Natural killer cell (primary cell): Measurements from ENCODE around the gene HBD. TPM values are rescaled to one million over a fixed set of nuclear protein-coding genes. Genes with fewer than 3 reads are reported as not detected.

Source experiments
- ATAC-seq, 3 donors: fragments of 150-1000 bp in 2 of 3; fragments of 200-7000 bp in 1 of 3; cut with Tn5 transposase; 1 replicate in 1 of 3; 2 replicates in 2 of 3; pipeline ENCODE4 v1.10.0; 2021; ENCODE audit warnings: mild to moderate bottlenecking in 2 of 3, moderate library complexity in 2 of 3
- DNase-seq, 2 donors: peaks; one replicate each; pipeline versions ENCODE4 v3.0.0 to v3.0.0-alpha.2; 2013 to 2021; ENCODE audit warnings: mixed read lengths in 1 of 2
- H3K27ac ChIP-seq: one replicate; pipeline ENCODE4 v1.5.1; 2013; ENCODE audit warnings: mild to moderate bottlenecking, low read length
- H3K27me3 ChIP-seq: one replicate; pipeline ENCODE4 v1.6.1; 2013; ENCODE audit warnings: low read length; ENCODE audit not compliant: control insufficient read depth, insufficient read depth
- H3K36me3 ChIP-seq: one replicate; pipeline ENCODE4 v1.6.1; 2013; ENCODE audit warnings: low read length; ENCODE audit not compliant: control insufficient read depth, insufficient read depth
- H3K4me1 ChIP-seq: one replicate; pipeline ENCODE4 v1.6.1; 2013; ENCODE audit warnings: low read length; ENCODE audit not compliant: control insufficient read depth, insufficient read depth
- H3K4me3 ChIP-seq: one replicate; pipeline ENCODE4 v1.5.1; 2013; ENCODE audit warnings: low read length
- H3K9me3 ChIP-seq: one replicate; pipeline ENCODE4 v1.6.1; 2013; ENCODE audit warnings: low read length; ENCODE audit not compliant: control insufficient read depth, insufficient read depth
- H3K27ac Mint-ChIP-seq, 2 donors: one replicate each; pipeline ENCODE4 v1.8.0; 2022; ENCODE audit warnings: mild to moderate bottlenecking in 2 of 2, mixed read lengths in 2 of 2, moderate library complexity in 1 of 2
- H3K27me3 Mint-ChIP-seq, 2 donors: one replicate each; pipeline ENCODE4 v1.8.0; 2022; ENCODE audit warnings: low read depth in 2 of 2, mixed read lengths in 2 of 2
- H3K36me3 Mint-ChIP-seq: one replicate; pipeline ENCODE4 v1.8.0; 2022; ENCODE audit warnings: mixed read lengths
- H3K4me1 Mint-ChIP-seq, 2 donors: one replicate each; pipeline ENCODE4 v1.8.0; 2022; ENCODE audit warnings: mixed read lengths in 2 of 2
- H3K4me3 Mint-ChIP-seq: one replicate; pipeline ENCODE4 v1.8.0; 2022; ENCODE audit warnings: mild to moderate bottlenecking, moderate library complexity, mixed read lengths
- H3K9me3 Mint-ChIP-seq, 2 donors: one replicate each; pipeline ENCODE4 v1.8.0; 2022; ENCODE audit warnings: mixed read lengths in 2 of 2
- WGBS: methylation state at CpG from one replicate; pipeline ENCODE4 v1.1.7; 2013; ENCODE audit warnings: missing lambda C conversion rate; ENCODE audit not compliant: insufficient coverage; 5-methylcytosine and 5-hydroxymethylcytosine counted together
- intact Hi-C: fragments of 100-400 bp; cut with micrococcal nuclease; formaldehyde crosslinking; loops from one replicate; pipeline ENCODE4 v1.14.2; 2022
- total RNA-seq, 4 donors: library from RNA; stranded (reverse); fragments of 120-200 nt in 1 of 4; gene quantifications; one replicate each; pipeline versions ENCODE4 v1.2.3 to v1.2.4, GENCODE V29; 2013 to 2022
- TF ChIP-seq, protein P1 (sequence below): fragments of 200-600 bp; IDR thresholded peaks from one replicate; pipeline ENCODE4 v1.8.0; 2022; ENCODE audit warnings: antibody characterized with exemption

Gene HBD
- total RNA-seq, 3 donors from 2014 or later (not counting 1 experiment from before 2014, with no cell fraction given): not detected

DNA sequence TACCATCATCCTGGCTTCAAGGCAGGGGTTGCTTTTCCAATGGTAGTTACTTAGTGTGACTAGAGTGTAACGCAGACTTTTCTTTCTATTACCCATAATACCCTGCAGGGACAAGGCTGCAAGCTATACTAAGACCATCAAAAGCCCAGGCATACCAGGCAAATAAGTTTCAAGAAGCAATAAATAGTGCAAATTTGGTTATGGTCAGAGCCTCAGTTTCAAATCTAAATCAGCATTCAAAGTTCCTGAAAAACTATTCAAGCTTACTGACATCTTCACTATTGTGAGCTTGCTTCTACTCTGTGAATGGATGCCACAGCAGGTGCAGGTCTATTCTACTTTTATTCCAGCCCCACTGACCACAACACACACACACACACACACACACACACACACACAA lies 4.9 kb downstream of the HBD start:
- Mint-ChIP-seq H3K36me3 (no peaks in the 10 kb centered on the region), H3K27me3 (no peaks in the 10 kb centered on the region), H3K27ac (no peak overlapping the region), H3K9me3 (no peaks in the 10 kb centered on the region), H3K4me1 (no peaks in the 10 kb centered on the region), H3K4me3 (no peak overlapping the region)
- Histone ChIP-seq H3K36me3 (no peaks in the 10 kb centered on the region), H3K4me1 (no peaks in the 10 kb centered on the region), H3K4me3 (no peak overlapping the region), H3K9me3 (no peaks in the 10 kb centered on the region), H3K27ac (no peak overlapping the region), H3K27me3 (no peaks in the 10 kb centered on the region)
- intact Hi-C loops: no loop called here
- DNase-seq: no peak
- no peak for ATAC-seq
- 86% methylated on average over 1 of the region's 1 CpG for WGBS
- TF ChIP-seq, protein P1, sequence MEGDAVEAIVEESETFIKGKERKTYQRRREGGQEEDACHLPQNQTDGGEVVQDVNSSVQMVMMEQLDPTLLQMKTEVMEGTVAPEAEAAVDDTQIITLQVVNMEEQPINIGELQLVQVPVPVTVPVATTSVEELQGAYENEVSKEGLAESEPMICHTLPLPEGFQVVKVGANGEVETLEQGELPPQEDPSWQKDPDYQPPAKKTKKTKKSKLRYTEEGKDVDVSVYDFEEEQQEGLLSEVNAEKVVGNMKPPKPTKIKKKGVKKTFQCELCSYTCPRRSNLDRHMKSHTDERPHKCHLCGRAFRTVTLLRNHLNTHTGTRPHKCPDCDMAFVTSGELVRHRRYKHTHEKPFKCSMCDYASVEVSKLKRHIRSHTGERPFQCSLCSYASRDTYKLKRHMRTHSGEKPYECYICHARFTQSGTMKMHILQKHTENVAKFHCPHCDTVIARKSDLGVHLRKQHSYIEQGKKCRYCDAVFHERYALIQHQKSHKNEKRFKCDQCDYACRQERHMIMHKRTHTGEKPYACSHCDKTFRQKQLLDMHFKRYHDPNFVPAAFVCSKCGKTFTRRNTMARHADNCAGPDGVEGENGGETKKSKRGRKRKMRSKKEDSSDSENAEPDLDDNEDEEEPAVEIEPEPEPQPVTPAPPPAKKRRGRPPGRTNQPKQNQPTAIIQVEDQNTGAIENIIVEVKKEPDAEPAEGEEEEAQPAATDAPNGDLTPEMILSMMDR: no peak

DNA sequence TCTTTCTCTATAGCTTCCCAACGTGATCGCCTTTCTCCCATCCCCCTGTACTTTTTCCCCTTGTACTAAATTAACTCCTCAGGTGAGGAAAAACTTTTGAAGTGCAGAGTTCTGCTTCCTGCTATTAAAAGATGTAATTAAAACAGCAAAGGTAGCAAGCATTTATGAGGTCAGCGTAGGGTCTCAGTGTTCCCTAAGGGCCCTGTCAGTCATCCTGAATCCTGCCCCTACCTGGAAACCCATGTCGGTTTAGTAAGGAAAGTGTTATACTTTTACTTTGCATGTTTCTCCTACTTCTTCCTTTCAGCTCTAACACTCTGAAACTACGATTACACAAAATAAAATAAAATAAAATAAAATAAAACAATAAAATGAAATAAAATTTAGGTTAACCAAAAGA lies 6.2 kb downstream of the HBD start:
- TF ChIP-seq, protein P1: no peak
- Histone ChIP-seq H3K27ac (no peak overlapping the region), H3K27me3 (no peaks in the 10 kb centered on the region), H3K4me3 (no peak overlapping the region), H3K9me3 (no peaks in the 10 kb centered on the region), H3K4me1 (no peaks in the 10 kb centered on the region), H3K36me3 (no peaks in the 10 kb centered on the region)
- WGBS: 75% methylated on average over 2 of the region's 5 CpGs
- no peak for ATAC-seq
- intact Hi-C loops: no loop called here
- Mint-ChIP-seq H3K4me1 (no peaks in the 10 kb centered on the region), H3K27ac (no peak overlapping the region), H3K4me3 (no peak overlapping the region), H3K36me3 (no peaks in the 10 kb centered on the region), H3K9me3 (no peaks in the 10 kb centered on the region), H3K27me3 (no peaks in the 10 kb centered on the region)
- no peak for DNase-seq

DNA sequence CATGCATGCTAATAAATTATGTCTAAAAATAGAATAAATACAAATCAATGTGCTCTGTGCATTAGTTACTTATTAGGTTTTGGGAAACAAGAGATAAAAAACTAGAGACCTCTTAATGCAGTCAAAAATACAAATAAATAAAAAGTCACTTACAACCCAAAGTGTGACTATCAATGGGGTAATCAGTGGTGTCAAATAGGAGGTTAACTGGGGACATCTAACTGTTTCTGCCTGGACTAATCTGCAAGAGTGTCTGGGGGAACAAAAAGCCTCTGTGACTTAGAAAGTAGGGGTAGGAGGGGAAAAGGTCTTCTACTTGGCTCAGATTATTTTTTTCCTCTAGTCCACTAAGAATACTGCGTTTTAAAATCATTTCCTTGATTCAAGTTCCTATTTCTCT lies 6.6 kb downstream of the HBD start:
- no peaks in the 10 kb centered on the region for H3K36me3 ChIP-seq
- H3K4me1 Mint-ChIP-seq: no peaks in the 10 kb centered on the region
- no peak overlapping the region for H3K27ac ChIP-seq
- no peak overlapping the region for H3K4me3 ChIP-seq
- no peak overlapping the region for H3K4me3 Mint-ChIP-seq
- no peaks in the 10 kb centered on the region for H3K9me3 ChIP-seq
- intact Hi-C loops: no loop called here
- H3K27me3 Mint-ChIP-seq: no peaks in the 10 kb centered on the region
- no peaks in the 10 kb centered on the region for H3K36me3 Mint-ChIP-seq
- H3K27me3 ChIP-seq: no peaks in the 10 kb centered on the region
- H3K4me1 ChIP-seq: no peaks in the 10 kb centered on the region
- no peaks in the 10 kb centered on the region for H3K9me3 Mint-ChIP-seq
- 60% methylated on average over 1 of the region's 1 CpG for WGBS
- ATAC-seq: no peak
- H3K27ac Mint-ChIP-seq: no peak overlapping the region
- no peak for DNase-seq
- TF ChIP-seq, protein P1: no peak

DNA sequence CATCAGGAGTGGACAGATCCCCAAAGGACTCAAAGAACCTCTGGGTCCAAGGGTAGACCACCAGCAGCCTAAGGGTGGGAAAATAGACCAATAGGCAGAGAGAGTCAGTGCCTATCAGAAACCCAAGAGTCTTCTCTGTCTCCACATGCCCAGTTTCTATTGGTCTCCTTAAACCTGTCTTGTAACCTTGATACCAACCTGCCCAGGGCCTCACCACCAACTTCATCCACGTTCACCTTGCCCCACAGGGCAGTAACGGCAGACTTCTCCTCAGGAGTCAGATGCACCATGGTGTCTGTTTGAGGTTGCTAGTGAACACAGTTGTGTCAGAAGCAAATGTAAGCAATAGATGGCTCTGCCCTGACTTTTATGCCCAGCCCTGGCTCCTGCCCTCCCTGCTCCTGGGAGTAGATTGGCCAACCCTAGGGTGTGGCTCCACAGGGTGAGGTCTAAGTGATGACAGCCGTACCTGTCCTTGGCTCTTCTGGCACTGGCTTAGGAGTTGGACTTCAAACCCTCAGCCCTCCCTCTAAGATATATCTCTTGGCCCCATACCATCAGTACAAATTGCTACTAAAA lies 7.5 kb downstream of the HBD start, which contains the start of gene HBB:
HBB (minus strand) TSS at position 340 of the 579 bp plus-strand sequence; CDS start at position 290, 50 bp downstream.
- no peaks in the 10 kb centered on the region for H3K9me3 Mint-ChIP-seq
- intact Hi-C loops: no loop called here
- 86% methylated on average over 3 of the region's 3 CpGs for WGBS

More for the DNA sequence above, 7.5 kb downstream of the HBD start, which contains the start of gene HBB:
- Histone ChIP-seq H3K27me3 (no peaks in the 10 kb centered on the region), H3K9me3 (no peaks in the 10 kb centered on the region), H3K36me3 (no peaks in the 10 kb centered on the region), H3K4me1 (no peaks in the 10 kb centered on the region), H3K27ac (no peak within 1 kb of the TSS), H3K4me3 (no peak within 1 kb of the TSS)
- Mint-ChIP-seq H3K27ac (no peak within 1 kb of the TSS), H3K36me3 (no peaks in the 10 kb centered on the region), H3K4me1 (no peaks in the 10 kb centered on the region), H3K4me3 (no peak within 1 kb of the TSS), H3K27me3 (no peaks in the 10 kb centered on the region)
- ATAC-seq (no peak), DNase-seq (no peak)
- TF ChIP-seq, protein P1: no peak
